ENCODE results near the gene LGALS4.

Gene LGALS4

GRCh38 chr19:38839816-38840582, 27.3 kb upstream of the LGALS4 start:
- ATAC-seq = no peak
- no peak for TF ChIP-seq TSHZ2 (CRISPR knock-in tag; IDR thresholded peaks at IDR 0.05)
- no peak for TF ChIP-seq ISL1 (CRISPR knock-in tag; IDR thresholded peaks at IDR 0.05)
- no peak for TF ChIP-seq BACH2 (CRISPR knock-in tag; IDR thresholded peaks at IDR 0.05; ENCODE audit: borderline replicate concordance)
- no peak for TF ChIP-seq SNAI2 (CRISPR knock-in tag; IDR thresholded peaks at IDR 0.05)
- TF ChIP-seq ZNF70 (CRISPR knock-in tag; IDR thresholded peaks at IDR 0.05) = no peak
- TF ChIP-seq ZNF565 (CRISPR knock-in tag; conservative IDR thresholded peaks at IDR 0.05; ENCODE audit: low read depth) = no peak
- TF ChIP-seq TOX (CRISPR knock-in tag; IDR thresholded peaks at IDR 0.05; ENCODE audit: borderline replicate concordance) = no peak
- no peak for TF ChIP-seq PPARA (CRISPR knock-in tag; IDR thresholded peaks at IDR 0.05; ENCODE audit: borderline replicate concordance)
- no peak for TF ChIP-seq ZFP3 (CRISPR knock-in tag; IDR thresholded peaks at IDR 0.05)
- TF ChIP-seq PATZ1 (CRISPR knock-in tag; IDR thresholded peaks at IDR 0.05; ENCODE audit: borderline replicate concordance) = no peak
- no peak for TF ChIP-seq GLIS3 (CRISPR knock-in tag; IDR thresholded peaks at IDR 0.05)
- no peak for TF ChIP-seq RARB (CRISPR knock-in tag; IDR thresholded peaks at IDR 0.05)

- TF ChIP-seq SNAI2 (CRISPR knock-in tag; IDR thresholded peaks at IDR 0.05) (0 out of 2 replicates have a peak, but pooled peaks have one; percentile 8), ZNF8 (CRISPR knock-in tag; IDR thresholded peaks at IDR 0.05) (no peak)
- ATAC-seq = no peak
These were observed 26.4 kb upstream of the LGALS4 start for GRCh38 chr19:38838986-38839761.

GRCh38 chr19:38838208-38838985, 25.7 kb upstream of the LGALS4 start:
- no peak; the same call in 2 of the 3 replicates for ATAC-seq
- no peak for TF ChIP-seq ARNTL (CRISPR knock-in tag; IDR thresholded peaks at IDR 0.05; ENCODE audit: borderline replicate concordance, low read depth)
- no peak for TF ChIP-seq ZC3H10 (CRISPR knock-in tag; IDR thresholded peaks at IDR 0.05)
- no peak for TF ChIP-seq PPARA (CRISPR knock-in tag; IDR thresholded peaks at IDR 0.05; ENCODE audit: borderline replicate concordance)
- no peak for TF ChIP-seq SNAI2 (CRISPR knock-in tag; IDR thresholded peaks at IDR 0.05)
- no peak for TF ChIP-seq PATZ1 (CRISPR knock-in tag; IDR thresholded peaks at IDR 0.05; ENCODE audit: borderline replicate concordance)
- TF ChIP-seq ZNF8 (CRISPR knock-in tag; IDR thresholded peaks at IDR 0.05) = no peak
- no peak for TF ChIP-seq TSHZ2 (CRISPR knock-in tag; IDR thresholded peaks at IDR 0.05)
- no peak for TF ChIP-seq CSRNP3 (CRISPR knock-in tag; IDR thresholded peaks at IDR 0.05)
- no peak for TF ChIP-seq ZFP3 (CRISPR knock-in tag; IDR thresholded peaks at IDR 0.05)
- no peak for TF ChIP-seq BACH2 (CRISPR knock-in tag; IDR thresholded peaks at IDR 0.05; ENCODE audit: borderline replicate concordance)
- TF ChIP-seq POU6F1 (CRISPR knock-in tag; IDR thresholded peaks at IDR 0.05; ENCODE audit: borderline replicate concordance, low read depth) = no peak
- no peak for TF ChIP-seq GLIS3 (CRISPR knock-in tag; IDR thresholded peaks at IDR 0.05)
- no peak for TF ChIP-seq TCF4 (CRISPR knock-in tag; IDR thresholded peaks at IDR 0.05; ENCODE audit: borderline replicate concordance)
- no peak for TF ChIP-seq ISL1 (CRISPR knock-in tag; IDR thresholded peaks at IDR 0.05)
- no peak for TF ChIP-seq CREB5 (CRISPR knock-in tag; IDR thresholded peaks at IDR 0.05; ENCODE audit: low read depth)

All from SK-N-SH treated with all-trans-retinoic acid at 6 μM for 48 hours (cell line).